Fibroblast of skin of right biceps (primary cell): ENCODE measurements around the gene NSUN6.
A peak's percentile ranks its signal among the peaks of the same experiment; 100 is the strongest.

Source experiments
- DNase-seq: peaks from one replicate; pipeline ENCODE4 v3.0.0-alpha.2; 2013

Gene NSUN6

DNA sequence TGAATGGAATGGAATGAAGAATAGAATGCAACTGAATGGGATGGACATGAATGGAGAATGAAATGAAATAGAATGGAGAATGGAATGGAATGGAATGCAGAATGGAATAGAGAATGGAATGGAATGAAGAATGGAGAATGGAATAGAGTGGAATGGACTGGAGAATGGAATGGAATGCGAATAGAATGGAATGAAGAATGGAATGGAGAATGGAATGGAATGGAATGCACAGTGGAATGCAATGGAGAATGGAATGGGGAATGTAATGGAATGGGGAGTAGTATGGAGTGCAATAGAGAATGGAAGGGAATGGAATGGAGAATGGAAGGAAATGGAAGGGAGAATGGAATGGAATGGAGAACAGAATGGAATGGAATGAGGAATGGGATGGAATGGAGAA lies 93.4 kb downstream of the NSUN6 start:
- DNase-seq: no peak

DNA sequence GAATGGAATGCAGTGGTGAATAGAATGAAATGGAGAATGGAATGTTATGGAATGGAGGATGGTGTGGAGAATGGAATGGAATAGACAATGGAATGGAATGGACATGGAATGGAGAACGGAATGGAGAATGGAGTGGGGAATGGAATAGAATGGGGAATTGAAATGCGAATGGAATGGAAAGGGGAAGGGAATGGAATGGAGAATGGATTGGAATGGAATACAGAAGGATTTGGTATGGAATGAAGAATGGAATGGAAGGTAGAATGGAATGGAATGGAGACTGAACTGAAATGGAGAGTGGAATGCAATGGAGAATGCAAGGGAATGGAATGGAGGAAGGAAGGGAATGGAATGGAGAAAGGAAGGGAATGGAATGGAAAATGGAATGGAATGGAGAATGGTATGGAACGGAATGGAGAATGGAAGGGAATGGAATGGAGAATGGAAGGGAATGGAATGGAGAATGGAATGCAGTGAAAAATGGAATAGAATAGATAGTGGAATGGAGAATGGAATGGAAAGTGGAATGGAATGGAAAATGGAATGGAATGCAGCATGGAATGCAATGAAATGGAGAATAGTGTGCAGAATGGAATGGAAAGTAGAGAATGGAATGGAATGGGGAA lies 94.8 kb downstream of the NSUN6 start:
- no peak for DNase-seq

DNA sequence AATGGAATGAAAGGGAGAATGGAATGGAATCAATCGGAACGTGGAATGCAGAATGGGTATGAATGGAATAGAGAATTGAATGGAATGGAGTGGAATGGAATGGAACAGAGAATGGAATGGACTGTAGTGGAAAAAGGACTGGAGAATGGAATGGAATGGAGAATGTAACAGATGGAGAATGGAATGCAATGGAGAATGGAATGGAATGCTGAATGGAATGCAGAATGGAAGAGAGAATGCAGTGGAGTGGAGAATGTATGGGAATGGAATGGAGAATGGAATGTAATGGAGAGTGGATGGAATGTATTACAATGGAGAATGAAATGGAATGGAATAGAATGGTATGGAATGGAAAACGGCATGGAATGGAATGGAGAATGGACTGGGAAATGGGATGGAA lies 96.9 kb downstream of the NSUN6 start:
- DNase-seq: no peak

DNA sequence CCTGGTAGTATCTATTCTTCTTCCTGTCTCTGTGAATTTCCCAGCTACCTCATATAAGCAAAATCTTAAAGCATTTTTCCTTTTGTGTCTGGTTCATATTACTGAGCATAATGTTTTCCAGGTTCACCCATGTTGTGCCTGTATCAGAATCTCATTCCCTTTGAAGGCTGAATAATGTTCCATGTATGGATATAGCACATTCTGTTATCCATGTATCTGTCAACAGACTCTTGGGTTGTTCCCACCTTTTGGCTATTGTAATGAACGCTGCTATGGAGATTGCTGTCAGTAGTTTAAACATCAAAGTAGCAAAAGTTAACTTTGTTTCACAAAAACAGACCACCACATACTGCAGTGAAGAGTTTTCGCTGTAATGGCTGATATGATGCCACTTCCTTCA lies 99.9 kb downstream of the NSUN6 start:
- DNase-seq: no peak

DNA sequence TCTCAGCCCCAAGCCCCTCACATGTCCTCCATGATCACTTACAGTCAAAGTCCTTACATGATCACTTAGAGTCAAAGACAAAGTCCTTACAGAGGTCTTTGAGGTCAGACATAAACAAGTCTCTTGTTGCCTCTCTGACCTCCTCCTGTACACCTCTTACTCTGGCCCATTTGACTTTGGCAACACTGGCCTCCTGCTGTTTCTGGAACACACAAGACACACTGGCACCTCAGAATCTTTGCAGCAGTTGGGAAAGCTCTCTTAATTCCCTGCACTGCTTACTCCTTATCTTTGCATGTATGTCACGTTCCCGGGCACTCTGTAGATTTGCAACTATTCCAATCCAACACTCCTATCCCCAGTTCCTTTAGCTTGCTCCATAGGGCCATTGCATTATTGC lies 102.3 kb downstream of the NSUN6 start:
- no peak for DNase-seq

DNA sequence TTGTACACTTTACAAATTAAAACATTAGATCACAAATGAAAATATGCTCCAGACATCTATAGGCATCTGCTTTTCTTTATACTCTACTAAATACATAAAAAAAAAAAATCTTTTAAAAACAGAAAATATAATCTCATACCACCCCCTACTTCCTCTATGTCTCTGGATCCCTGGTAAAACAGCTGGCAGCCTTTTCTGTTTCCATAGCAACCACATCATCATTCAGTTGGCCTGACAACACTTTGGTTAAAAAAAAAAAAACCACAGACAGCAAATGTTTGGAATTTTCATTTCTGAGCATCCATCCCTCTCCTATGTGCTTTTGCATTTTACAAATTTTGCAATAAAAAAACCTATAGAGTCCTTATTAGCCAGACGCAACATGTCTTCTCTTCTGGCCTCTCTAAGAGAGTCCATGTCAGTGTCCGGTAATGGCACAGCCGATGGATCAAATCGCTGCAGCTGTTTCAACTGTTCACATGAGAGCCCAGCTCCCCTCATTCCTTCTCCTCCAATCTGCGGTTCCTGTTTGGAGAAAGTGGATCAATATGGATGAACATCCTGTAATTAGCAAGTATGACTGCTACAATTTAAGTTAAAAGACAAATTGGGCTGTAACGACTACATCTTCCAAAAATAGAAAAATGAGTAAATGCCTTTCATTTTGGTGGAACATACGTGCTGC lies 105.6 kb downstream of the NSUN6 start:
- DNase-seq: peak; percentile 61

DNA sequence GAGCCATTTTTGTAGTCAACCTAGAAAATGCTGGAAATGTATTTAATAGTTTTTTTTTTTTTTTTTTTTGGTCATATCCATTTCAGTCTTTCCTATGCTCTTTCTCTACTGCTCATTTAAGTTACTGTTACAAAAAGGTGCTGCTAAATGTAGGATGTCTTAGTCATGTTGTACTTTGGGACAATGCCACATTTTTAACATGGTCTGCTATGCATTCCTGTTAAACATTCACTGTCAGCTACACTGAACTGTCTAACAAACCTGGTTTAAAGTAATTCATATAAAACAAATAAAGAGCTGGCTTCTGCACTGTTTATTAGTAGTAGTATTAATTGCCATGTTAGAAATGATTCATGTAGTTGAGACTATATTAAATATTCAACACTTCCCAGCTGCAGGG lies 108.6 kb downstream of the NSUN6 start:
- peak; percentile 59 for DNase-seq

DNA sequence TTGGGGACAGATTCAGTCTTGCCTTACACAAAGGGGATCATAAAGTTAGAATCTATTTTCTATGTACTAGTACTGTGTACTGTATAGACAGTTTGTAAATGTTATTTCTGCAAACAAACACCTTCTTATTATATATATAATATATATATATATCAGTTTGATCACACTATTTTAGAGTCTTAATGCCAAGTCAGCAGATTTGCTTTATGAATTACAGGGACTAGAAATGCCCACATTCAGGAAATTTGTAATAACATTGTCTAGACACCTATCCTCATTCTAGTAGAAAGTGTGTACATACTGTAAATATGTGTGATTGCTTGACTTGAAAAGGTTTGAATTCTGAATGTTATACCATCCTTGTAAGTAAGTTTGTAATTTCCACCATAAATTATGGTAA lies 111.2 kb downstream of the NSUN6 start:
- DNase-seq: no peak

DNA sequence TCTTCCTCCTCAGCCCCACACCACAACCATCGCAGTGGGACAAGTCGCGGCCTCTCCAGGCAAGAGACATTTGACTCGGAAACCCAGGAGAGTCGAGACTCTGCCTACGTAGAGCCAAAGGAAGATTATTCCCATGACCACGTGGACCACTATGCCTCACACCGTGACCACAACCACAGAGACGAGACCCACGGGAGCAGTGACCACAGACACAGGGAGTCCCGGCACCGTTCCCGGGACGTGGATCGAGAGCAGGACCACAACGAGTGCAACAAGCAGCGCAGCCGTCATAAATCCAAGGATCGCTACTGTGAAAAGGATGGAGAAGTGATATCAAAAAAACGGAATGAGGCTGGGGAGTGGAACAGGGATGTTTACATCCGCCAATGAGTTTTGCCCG lies 112.1 kb downstream of the NSUN6 start:
- no peak for DNase-seq

DNA sequence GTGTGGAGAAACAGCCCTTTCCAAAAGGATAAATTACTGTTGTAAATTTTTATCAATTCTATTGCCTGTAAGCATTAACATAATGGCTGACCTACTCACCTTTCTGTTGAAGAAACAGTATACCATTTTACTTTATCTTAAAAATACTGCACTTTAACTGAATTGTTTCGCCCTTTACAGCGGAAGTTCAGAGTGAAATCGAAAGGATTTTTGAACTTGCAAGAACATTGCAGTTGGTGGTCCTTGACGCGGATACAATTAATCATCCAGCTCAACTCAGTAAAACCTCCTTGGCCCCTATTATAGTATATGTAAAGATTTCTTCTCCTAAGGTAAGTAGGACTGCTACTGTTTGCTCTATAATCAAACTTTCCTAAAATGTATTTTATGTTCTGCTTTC lies 117.5 kb downstream of the NSUN6 start:
- DNase-seq: no peak

DNA sequence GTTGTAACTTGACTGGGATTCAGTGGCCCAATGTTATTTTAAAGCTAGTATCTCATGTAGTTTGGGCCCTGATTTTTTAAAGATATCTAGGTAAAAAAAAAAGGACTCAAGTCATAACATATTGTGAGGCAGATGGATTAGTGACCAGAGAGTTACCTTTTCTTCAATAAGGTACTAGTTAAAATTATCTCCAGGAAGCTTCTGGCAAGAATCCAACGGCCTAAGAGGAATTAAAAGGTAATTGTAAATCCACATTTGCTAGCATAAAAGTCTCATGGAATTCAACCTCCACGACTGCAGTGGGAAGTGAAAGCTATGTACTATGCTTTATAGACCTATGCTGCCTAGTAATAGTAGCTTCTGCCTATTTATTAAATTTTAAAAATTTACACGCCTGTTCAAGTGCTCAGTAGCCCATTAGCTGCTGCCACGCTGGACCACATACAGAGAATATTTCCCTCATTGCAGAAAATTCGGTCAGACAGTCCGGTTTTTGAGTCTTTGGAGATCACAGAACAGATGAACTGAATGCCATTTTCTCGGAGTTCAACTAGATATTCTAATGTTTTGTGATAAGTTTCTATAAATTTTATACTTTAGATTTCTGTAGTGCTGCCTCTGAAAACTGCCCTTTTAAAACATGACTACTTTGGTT lies 118.4 kb downstream of the NSUN6 start:
- DNase-seq: no peak

DNA sequence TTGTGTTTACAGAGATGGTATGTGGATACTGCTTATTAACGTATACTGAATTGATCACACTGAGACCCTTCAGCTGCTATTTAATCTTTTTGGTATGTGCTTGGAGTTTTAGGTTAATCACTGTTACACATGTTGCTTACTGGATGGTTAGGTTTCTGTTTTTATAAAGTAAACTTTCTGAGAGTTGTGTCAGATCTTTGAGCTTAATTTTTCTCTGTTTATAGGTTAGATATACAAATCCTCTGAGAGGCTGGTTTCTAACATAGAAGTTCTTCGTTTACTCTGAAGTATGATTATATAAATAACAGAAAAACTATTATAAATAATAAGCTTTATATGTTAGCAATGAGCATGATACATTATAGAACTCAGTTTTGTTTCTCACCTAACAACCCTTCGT lies 123.1 kb downstream of the NSUN6 start:
- DNase-seq: no peak

DNA sequence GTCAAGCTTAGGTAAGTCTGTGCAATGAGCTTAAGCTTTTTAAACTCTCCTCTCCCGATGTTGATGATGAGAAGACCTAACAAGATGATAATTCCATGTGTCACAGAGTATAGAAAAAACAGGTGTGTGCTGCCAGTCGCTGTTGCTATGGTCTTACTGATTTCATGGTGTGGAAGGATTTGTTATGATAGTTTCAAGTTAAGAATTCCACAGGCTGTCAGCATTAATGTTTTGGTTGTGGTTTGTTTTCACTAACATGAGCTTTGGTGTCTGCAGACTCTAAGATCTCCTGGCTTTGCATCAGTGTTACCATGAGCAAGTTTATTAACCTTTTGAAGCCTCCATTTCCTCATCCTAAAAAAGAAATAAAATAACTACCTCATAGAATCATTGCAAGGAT lies 123.7 kb downstream of the NSUN6 start:
- no peak for DNase-seq

DNA sequence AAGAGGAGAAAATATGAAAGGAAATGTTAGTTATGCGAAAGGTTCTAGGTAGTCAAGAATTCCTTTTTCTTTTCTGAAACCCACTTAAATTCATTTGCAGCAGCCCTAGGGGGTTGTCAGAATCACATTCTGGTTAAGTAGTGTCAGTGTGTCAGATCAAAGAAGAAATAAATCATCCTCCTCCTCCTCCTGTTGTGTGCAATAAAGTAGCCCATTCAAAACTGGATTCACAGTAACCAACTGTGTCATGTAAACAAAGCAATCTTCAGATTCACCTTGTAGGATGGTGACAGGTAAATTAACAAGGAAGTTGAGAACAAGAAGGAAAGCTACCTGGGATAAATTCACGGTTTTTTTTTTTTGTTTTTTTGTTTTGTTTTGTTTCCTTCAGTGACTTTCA lies 127.5 kb downstream of the NSUN6 start:
- DNase-seq: no peak

DNA sequence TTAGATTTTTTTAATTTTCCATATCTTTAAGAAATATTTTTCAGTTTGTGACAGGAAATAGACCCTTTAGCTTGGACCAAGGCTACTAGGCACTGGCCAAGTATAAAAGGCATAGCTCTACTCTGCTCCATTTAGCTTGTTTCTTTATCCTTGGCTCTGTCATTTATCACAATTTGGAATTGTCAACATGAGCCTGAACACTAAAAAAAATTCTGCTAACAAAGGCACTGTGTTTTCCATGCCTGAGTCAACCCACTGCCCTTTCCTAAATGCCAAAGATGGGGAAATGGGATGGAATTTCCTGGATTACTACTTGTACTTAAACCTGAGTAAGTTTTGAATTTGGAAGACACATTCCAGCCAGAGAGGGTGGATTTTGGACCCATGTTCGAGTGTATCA lies 128.4 kb downstream of the NSUN6 start:
- DNase-seq: peak; percentile 13

DNA sequence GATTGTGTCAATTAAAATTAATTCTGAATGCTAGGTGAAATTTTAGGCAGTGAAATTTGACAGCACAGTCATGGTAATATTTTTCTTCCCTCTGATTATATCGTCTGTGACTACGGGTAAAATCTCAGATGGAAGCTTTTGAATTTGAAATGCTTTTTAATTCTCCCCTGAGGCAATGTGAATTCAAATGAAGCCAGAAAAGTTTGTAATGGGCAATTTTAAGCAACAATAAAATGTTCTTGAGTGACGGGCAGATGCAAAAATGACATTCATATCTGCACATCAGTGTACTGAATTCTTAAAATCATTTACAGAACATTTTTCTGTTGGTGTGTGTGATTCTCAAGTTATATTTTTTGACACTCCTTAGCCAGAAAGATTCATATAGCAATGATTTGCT lies 134.5 kb downstream of the NSUN6 start:
- no peak for DNase-seq

DNA sequence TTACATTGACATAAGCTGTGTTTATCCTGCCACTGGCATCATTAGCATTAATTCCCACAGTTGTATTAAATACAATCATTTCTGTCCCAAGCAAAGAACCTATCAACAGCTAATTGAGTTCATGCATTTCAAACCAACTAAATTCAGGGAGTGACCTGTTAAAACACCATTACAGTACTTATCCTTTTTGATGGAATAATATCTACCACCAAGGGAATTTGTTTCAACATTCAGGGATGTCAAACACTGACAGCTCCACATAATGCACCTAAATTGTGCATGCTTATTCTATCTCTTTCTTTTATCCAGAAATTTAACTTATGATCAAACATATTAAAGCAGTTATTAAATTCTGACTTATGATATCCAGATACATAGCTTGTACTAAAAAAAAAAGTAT lies 136.8 kb downstream of the NSUN6 start:
- DNase-seq: no peak

DNA sequence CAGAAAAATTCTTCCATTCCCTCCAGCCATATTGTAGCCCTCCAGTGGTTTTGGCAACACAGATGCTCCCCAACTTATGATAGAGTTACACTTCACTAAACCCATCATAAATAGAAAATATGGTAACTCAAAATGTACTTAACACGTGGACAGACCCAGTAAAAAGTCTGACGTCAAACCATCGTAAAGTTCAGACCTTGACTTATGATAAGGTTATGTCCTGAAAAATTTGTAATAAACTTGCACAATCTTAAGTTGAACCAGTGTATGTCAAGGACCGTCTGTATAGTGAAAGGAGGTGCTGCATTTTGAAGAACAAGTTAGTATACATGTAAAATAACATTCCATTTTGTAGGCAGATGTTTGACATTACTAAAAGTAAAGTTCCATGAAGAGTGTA lies 142.8 kb downstream of the NSUN6 start:
- DNase-seq: no peak

DNA sequence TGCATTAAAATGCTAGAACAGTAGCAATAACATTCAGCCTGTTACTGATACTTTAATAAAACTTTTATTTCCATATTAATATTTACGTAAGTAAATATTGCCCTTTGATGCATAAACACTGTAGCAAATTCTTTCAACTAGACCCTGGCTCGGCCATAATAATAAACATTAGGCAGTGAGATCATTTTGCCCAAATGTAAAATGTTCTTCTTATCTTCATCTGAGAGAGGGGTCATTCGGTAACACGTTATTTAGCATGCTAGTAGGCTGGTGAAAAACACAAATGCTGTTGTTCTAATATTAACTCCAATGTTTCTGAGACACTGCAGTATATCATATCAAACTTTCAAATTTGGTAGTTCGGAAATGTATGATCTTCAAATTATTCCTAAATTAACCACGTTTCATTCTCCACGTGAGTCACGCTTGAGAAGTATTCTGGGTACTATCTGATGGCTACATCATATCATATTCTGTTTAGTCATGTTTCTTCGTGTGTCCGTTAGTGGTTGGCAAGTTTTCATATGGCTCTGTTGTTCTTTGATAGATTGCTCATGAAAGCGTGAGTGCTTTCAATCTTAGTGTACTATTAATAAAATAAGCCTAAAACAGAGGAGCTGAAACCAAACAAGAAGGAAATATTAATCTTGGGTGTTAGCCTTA lies 145.8 kb downstream of the NSUN6 start:
- peak; percentile 26 for DNase-seq

DNA sequence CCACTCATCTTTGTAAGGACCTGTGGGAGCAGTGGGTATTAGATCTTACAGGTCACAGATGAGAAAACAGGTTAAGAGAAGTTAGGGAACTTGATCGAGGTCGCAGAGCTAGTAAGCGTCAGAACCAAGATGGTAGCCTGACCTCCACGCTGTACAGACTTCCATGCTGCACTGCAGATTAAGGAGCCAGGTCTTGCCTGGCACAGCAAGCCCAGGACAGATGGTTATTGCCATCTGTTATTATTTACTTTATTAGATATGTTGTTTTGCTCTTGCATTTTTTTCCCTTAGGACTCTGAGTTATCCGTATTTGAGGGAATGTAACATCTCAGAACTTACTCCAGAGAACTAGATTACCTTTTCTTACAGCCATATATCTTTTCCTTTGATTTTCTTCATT lies 147.2 kb downstream of the NSUN6 start:
- DNase-seq: no peak

DNA sequence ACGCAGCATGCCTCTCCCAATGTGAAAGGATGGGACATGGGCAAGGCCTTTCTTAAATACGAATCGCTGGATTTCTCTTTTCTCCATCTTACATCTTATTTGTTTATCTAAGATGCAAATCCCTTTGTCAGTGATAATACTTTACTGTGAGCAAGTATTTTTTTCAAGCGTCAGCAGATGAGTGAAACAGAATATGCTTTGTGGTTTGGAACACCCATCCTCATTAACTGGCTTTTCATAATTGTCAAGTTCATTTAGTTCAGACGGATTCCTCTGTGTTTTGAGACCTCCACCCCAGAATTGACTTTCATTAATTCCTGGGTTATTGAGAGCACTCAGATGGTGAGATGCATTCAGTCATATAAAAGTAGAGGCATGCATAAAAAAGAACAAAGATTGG lies 149.8 kb downstream of the NSUN6 start:
- DNase-seq: no peak

DNA sequence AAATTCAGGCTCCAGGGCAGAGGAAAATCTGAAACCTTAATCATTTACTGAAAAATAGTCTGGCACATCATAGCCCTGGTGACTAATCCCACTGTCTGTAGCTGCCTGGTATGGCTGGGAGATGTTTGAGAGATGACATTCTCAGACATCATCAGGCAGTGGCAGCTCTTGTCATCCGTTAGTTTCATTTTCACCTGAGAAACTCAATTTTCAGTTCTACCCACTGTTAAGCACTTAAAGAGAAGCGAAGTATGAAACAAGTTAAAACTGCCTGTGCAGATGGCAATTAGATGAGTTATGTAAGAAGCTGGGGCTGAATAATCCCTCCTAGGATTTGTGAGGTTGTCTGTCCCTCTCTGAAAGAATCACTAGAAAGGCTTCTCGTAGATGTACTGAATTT lies 150.2 kb downstream of the NSUN6 start:
- peak; percentile 69 for DNase-seq

DNA sequence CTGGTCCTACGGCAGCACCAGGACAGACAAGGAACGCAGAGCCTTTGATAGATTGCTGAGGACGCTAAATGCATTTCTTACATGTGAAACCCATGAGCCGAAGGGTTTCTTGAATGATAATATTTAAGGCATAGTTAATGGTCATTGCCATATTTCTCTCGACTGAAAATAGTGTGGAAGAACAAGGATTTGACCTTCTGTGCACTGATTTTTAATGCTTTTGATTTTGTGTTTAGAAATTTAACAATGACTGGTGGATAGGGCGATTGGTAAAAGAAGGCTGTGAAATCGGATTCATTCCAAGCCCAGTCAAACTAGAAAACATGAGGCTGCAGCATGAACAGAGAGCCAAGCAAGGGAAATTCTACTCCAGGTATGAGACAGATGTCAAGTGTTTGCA lies 150.8 kb downstream of the NSUN6 start:
- DNase-seq: no peak

DNA sequence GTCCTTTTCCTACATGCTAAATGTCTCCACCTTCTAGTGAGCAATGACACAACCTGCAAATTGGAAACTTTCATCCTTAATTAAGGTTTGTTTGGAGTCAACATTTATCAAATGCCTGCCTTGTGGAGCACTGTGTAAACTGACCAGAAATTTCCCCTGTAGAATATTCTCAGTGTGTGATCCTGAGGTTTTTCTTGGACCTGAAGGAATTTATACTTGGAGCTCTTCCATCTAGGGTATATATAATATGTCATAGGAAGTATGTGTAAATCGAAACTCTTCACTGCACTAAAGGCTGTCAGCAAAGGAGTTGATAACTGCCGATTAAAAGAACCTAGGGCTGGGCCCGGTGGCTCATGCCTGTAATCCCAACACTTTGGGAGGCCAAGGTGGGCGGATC lies 152.4 kb downstream of the NSUN6 start:
- DNase-seq: peak; percentile 42
